ENCODE measurements around the gene NOVA2.

GRCh38 chr19:45897261-45897812 lies 76.3 kb downstream of the NOVA2 start:
- TF ChIP-seq CTCF (IDR thresholded peaks at IDR 0.05; ENCODE audit: low read length), result no peak
- TF ChIP-seq EZH2 (optimal IDR thresholded peaks at IDR 0.05; ENCODE audit: low read depth, low read length), result no peak
- no peak for TF ChIP-seq EZH2phosphoT487 (IDR thresholded peaks at IDR 0.05; ENCODE audit: low read length)
